HT1080 (cell line): Measurements from ENCODE around the gene DENND2D. TPM values are rescaled to one million over a fixed set of nuclear protein-coding genes. Genes with fewer than 3 reads are reported as not detected.

Experiments
- DNase-seq: peaks from one replicate; pipeline ENCODE4 v3.0.0-alpha.2; 2015; ENCODE audit warnings: low read depth
- small RNA-seq: library from RNA; depleted of rRNA; stranded (forward); fragments of <200 nt; gene quantifications from one replicate; pipeline ENCODE3, GENCODE V24; 2014
- total RNA-seq: library from RNA; depleted of rRNA; stranded (reverse); fragments of >200 nt; shearing (Covaris generic); gene quantifications from 2 replicates; pipeline ENCODE4 v1.2.3, GENCODE V29; 2014; rRNA removed

Gene DENND2D
- total RNA-seq, 1 experiment from 2014 or later: not detected

GRCh38 chr1:111139956-111140679, 60.3 kb downstream of the DENND2D start, which contains the start of the genes CEPT1 and DRAM2:
CEPT1 (plus strand) TSS chr1:111140223; CDS start chr1:111147715, 7,492 bp downstream.
DRAM2 (minus strand) TSS chr1:111140093; CDS start chr1:111131554, 8,539 bp downstream.
- DNase-seq: peak; percentile 96

GRCh38 chr1:111139324-111139955, 61.0 kb downstream of the DENND2D start:
- no peak for DNase-seq

Small RNA genes within 50 kb of the gene (small RNA-seq; reads per million reads assigned to genes)
- gene AL355816.1: not detected

Other genes starting within 250 kb of the DENND2D start
- 15.0 and 20.6 TPM in 2 replicates for gene LRIF1, start 236.7 kb downstream of the DENND2D start, total RNA-seq
- 17.2 and 24.7 TPM in 2 replicates for gene DRAM2, start 60.6 kb downstream of the DENND2D start, total RNA-seq
- gene CEPT1, start 60.4 kb downstream of the DENND2D start, total RNA-seq: 29.3 and 35.7 TPM in 2 replicates
- gene CHI3L2, start 27.1 kb upstream of the DENND2D start, total RNA-seq: 1.0 and 1.5 TPM in 2 replicates
- gene CHIA, start 90.2 kb upstream of the DENND2D start, total RNA-seq: not detected in 2 replicates
- 0.21 and 1.4 TPM in 2 replicates for gene OVGP1, start 227.1 kb upstream of the DENND2D start, total RNA-seq
- 114 and 129 TPM in 2 replicates for gene WDR77, start 248.6 kb upstream of the DENND2D start, total RNA-seq
- gene ATP5PB, start 248.8 kb upstream of the DENND2D start, total RNA-seq: 587 and 663 TPM in 2 replicates